Bronchial epithelial cell (primary cell): ENCODE results near the gene ZNF366. TPM values are rescaled to one million over a fixed set of nuclear protein-coding genes. Genes with fewer than 3 reads are reported as not detected.

Experiments
- DNase-seq: peaks from one replicate; pipeline ENCODE4 v3.0.0-alpha.2; 2010; ENCODE audit warnings: low read depth
- FAIRE-seq: peaks from 2 replicates; lab custom pipeline; 2011; peaks lifted over from hg19 to GRCh38; lab: Jason Lieb, UNC
- H3K27me3 ChIP-seq: 2 replicates; pipeline ENCODE4 v1.5.1; 2011; ENCODE audit warnings: low read length; ENCODE audit not compliant: control insufficient read depth, insufficient read depth
- H3K36me3 ChIP-seq: 2 replicates; pipeline ENCODE4 v1.5.1; 2011; ENCODE audit warnings: low read length; ENCODE audit not compliant: control insufficient read depth, insufficient read depth
- H3K4me3 ChIP-seq: 2 replicates; pipeline ENCODE4 v1.5.1; 2011; ENCODE audit warnings: mild to moderate bottlenecking, low read depth, low read length, control low read depth
- total RNA-seq: library from RNA; depleted of rRNA; stranded (reverse); fragments of >200 nt; gene quantifications from 2 replicates; pipeline ENCODE4 v1.2.1, GENCODE V29; 2014
- TF ChIP-seq, protein P1 (sequence below): IDR thresholded peaks from 2 replicates; pipeline ENCODE4 v1.5.1; 2011; ENCODE audit warnings: mild to moderate bottlenecking, moderate library complexity, low read length, control low read depth, inconsistent platforms; ENCODE audit not compliant: insufficient read depth, severe bottlenecking

The ZNF366 gene
- total RNA-seq, 1 donor from 2014 or later: not detected

DNA sequence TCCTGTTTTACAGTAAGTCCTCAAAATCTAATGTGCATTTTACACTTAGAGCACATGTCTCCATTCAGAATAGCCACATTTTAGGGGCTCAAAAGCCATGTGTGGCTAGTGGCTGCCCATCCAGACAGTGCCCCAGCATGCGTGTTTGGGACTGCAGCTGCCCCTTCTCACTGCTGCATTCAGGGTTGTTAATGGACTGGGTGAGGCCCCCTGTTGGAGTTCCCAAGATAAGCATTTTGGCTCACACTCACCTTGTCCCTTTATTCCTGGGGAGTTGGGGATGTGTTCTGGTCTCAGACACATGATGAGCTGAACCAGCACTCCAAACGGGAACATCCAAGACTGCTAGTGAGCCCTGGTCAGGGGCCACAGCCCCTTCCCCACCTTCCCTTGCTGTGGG lies 22.2 kb upstream of the ZNF366 start:
- TF ChIP-seq, protein P1, sequence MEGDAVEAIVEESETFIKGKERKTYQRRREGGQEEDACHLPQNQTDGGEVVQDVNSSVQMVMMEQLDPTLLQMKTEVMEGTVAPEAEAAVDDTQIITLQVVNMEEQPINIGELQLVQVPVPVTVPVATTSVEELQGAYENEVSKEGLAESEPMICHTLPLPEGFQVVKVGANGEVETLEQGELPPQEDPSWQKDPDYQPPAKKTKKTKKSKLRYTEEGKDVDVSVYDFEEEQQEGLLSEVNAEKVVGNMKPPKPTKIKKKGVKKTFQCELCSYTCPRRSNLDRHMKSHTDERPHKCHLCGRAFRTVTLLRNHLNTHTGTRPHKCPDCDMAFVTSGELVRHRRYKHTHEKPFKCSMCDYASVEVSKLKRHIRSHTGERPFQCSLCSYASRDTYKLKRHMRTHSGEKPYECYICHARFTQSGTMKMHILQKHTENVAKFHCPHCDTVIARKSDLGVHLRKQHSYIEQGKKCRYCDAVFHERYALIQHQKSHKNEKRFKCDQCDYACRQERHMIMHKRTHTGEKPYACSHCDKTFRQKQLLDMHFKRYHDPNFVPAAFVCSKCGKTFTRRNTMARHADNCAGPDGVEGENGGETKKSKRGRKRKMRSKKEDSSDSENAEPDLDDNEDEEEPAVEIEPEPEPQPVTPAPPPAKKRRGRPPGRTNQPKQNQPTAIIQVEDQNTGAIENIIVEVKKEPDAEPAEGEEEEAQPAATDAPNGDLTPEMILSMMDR: no peak
- H3K4me3 ChIP-seq: no peak overlapping the region
- DNase-seq: no peak
- FAIRE-seq: no peak
- H3K27me3 ChIP-seq: no peaks in the 10 kb centered on the region
- H3K36me3 ChIP-seq: no peaks in the 10 kb centered on the region

DNA sequence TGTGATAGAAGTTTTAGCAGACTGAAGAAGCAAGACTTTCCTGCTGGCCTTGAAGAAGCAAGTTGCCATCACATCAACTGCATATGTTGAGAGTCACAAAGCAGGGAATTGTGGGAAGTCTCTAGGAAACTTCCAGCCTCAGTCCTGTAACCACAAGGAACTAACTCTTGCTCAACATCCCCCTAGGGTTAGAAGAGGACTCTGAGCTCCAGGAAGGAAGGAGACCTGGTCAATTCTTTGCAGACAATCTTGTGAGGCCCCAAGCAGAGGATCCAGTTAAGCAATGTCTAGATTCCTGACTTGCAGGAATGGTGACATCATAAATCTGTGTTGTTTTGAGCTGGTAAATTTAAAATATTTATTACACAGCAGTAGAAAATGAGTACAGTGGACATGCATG lies 18.6 kb upstream of the ZNF366 start:
- Histone ChIP-seq H3K4me3 (no peak overlapping the region), H3K36me3 (no peaks in the 10 kb centered on the region), H3K27me3 (no peaks in the 10 kb centered on the region)
- FAIRE-seq (peak; percentile 68), DNase-seq (peak; percentile 83)
- TF ChIP-seq, protein P1: no peak

DNA sequence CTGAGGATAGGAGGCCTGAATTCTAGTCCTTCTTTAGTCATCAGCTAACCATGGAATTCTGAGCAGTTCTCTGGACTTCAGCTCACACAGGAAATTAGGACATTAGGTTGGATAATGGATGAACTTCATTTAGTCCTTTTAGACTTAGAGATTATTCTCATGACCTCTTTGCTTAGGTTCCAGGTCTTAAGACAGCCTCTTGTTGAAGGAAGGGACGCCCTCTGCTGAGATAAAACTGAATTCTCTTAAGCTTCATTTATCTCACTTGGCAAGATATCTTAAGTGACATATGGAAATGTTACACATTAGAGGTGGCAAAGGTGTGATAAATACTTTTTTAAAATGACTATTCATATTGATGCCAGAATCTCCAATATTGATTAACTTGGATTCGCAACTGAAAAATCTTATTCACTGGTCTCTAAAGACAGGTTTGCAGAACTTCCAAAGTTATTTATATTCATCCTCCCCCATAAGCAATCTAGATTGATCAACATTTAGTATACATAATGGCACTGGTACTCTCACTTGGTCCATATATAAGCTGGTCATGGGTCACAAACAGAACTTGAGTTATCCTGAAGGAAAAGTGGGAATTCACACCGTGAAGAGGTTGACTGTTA lies 16.9 kb upstream of the ZNF366 start:
- DNase-seq (peak; percentile 84), FAIRE-seq (peak; percentile 83)
- Histone ChIP-seq H3K27me3 (no peaks in the 10 kb centered on the region), H3K4me3 (no peak overlapping the region), H3K36me3 (no peaks in the 10 kb centered on the region)
- TF ChIP-seq, protein P1: peak; percentile 53

DNA sequence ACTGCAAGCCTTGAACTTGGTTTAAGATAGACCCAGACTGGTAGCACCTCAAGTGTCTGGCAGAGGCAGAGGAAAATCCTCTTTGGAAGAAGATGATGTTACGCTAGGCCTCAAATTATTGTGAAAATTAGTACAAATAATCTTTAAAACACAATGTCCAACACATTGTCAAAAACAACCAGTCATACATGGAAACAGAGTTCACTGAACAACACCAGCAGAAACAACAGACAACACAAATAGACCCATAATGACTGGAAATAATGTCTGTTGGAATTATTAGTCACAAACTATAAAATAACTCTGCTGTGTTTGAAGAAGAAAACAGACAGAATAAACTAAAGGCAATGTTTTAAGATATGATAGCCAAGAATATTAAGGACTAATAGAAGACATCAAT lies 15.4 kb upstream of the ZNF366 start:
- no peak for DNase-seq
- TF ChIP-seq, protein P1: no peak
- Histone ChIP-seq H3K4me3 (no peak overlapping the region), H3K36me3 (no peaks in the 10 kb centered on the region), H3K27me3 (no peaks in the 10 kb centered on the region)
- FAIRE-seq: no peak

DNA sequence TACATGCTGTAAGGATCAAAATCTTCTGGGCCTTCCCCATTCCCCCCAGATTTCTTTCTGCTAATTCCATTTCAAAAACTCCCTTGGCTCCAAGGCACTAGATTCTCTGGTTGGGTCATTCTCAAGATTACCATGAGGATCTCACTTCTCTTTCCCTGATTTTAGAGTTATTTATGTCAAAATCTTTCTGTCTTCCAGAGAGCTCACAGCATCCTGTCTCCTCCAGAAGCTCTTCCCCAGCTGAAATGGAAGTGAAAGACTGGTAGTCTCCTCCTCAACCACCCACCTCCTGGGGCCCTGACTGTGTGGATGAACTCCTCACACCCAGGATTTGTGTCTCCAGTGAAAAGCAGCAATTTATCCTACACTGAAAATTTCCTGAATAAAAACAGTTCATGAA lies 11.9 kb upstream of the ZNF366 start:
- no peak for FAIRE-seq
- Histone ChIP-seq H3K27me3 (no peaks in the 10 kb centered on the region), H3K4me3 (no peak overlapping the region), H3K36me3 (no peaks in the 10 kb centered on the region)
- DNase-seq: no peak
- TF ChIP-seq, protein P1: no peak
